Esophagus muscularis mucosa (tissue), 3 donors: ENCODE measurements around the gene CTBP1.
"Not testable (repeated sequence)": the region's sequence is repeated elsewhere in the genome, so short reads cannot be mapped to it uniquely, and the experiment has no call there.

Experiments
- CTCF ChIP-seq, 3 experiments: fragments of 200-600 bp in 2 of 3; fragments of 450-650 bp in 1 of 3; sonication (generic) in 2 of 3; IDR thresholded peaks; one replicate each; pipeline ENCODE4 v1.5.1; 2017 to 2019; ENCODE audit warnings: antibody characterized with exemption in 3 of 3, mild to moderate bottlenecking in 2 of 3, moderate library complexity in 1 of 3
- POLR2A ChIP-seq: fragments of 450-650 bp; IDR thresholded peaks from one replicate; pipeline ENCODE4 v1.6.1; 2017; ENCODE audit warnings: antibody characterized with exemption, moderate library complexity, mild to moderate bottlenecking, low read depth
- POLR2AphosphoS5 ChIP-seq, 2 donors: sonication (generic); formaldehyde crosslinking; IDR thresholded peaks; one replicate each; pipeline ENCODE4 v1.6.1; 2017; ENCODE audit warnings: antibody characterized with exemption in 2 of 2

GRCh38 chr4:1236836-1237235 is 12.1 kb downstream of the CTBP1 start:
- not testable (repeated sequence) for TF ChIP-seq CTCF (IDR thresholded peaks at IDR 0.05); POLR2A; POLR2AphosphoS5 (IDR thresholded peaks at IDR 0.05)
